ENCODE data around the gene KIF5C.

The KIF5C gene

DNA sequence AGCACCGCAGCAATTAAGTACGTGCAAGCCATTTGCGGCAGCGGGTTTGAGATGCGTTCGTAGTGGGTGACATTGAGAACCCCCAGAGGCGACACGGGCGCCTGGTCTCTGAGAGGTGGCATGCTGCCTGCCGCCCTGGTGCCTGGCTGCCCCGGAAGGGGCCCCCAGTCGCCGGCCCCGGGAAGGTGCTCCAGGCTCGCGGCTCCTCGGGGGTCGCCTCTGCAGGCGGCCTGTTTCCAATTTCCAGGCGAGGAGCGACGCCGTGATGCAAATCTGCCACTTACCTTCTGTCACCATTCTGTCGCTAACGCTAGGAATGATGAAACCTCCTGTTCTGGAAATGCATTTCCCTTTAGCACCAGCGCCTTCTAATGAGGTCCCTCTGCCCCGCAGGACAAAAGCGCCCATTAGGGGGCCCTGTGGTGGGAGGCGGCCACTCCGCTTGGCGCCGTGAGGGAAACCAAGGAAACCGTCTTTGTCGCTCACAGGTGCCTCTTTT is 13.0 kb downstream of the KIF5C start:
- peak; percentile 22 for DNase-seq (ENCODE audit: low spot score)

DNA sequence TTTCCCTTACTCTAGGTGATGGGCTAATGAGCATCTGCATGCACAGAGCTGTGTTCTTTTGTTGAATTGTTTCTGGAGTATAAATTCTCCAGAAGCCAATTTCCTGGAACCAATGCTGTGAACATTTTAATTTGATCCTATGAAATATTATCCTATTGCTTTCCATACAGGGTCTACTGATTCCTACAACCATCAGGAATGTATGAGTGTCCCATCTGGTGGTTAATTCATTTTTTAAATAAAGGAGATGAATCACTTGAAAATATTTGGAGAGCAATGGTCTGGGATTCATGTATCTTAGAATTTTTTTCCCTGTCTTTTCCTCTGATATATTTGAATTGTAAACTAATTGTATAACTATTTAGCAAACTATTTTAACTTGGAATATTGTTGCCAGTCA is 14.0 kb downstream of the KIF5C start:
- DNase-seq (ENCODE audit: low spot score), result no peak

DNA sequence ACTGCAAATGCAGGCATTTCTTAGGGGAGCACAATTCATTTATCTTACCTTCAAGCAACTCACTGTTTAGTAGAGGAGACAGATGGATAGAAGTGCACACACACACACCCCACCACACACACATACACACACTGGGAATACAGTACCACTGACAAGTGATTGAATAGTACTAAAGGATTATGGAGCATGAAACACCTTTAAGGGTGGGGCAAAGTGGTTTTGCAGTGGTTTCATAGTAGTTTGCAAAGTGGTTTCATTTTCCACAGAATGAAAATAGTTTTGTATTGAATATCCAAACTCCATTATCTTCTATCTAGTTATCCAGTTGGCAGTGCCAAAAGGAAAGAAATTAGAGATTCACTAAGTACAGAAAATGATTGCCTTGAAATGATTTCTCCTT is 18.9 kb downstream of the KIF5C start:
- DNase-seq (ENCODE audit: low spot score), result no peak

DNA sequence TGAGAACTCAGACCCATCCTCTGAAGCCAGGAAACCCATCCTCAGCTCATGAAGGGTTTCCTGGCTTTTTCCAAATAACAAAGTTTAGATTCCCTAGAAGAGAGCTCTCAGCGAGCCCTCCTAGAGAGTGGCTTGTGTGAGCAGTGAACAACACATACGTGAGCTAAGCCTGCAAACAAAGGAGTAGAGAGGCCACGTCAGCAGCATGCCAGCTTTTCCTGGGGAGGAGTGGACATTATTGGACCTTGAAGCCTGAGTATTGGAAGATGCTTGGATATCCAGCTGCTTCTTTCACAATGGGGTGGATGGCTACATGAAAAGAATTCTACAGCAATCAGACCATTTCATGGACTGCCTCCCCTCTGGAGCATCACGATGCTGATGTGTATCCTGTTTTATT is 21.1 kb downstream of the KIF5C start:
- no peak for DNase-seq (ENCODE audit: low spot score)

DNA sequence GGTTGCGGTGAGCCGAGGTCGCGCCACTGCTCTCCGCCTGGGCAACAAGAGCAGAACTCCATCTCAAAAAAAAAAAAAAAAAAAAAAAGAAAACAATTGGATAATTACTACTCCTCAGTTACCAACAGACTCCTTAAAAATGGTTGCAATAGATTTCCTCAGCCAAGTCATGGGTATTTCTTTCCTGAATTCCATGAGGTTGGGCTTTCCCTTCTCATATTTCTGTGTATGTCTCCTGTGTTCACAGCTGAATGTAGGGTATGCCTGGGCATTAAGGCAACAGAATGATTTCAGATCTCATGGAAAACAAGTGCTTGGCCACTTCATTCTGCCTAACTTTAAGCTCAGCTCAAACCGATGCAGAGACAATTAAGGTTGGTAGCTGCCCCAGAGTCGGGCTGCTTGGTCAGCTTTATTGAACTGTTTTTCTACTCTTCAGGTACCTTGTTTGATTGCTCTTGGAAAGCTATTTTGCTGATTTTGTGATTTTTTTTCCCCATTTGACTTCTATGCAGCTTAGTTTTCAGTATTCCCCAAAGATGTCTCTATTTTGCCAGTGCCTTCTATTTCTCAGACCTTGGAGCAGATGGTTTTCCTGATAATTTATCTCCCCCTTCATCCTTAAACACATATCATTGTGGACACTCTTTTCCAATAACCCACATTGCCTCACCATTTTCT is 24.8 kb downstream of the KIF5C start:
- no peak for DNase-seq (ENCODE audit: low spot score)

DNA sequence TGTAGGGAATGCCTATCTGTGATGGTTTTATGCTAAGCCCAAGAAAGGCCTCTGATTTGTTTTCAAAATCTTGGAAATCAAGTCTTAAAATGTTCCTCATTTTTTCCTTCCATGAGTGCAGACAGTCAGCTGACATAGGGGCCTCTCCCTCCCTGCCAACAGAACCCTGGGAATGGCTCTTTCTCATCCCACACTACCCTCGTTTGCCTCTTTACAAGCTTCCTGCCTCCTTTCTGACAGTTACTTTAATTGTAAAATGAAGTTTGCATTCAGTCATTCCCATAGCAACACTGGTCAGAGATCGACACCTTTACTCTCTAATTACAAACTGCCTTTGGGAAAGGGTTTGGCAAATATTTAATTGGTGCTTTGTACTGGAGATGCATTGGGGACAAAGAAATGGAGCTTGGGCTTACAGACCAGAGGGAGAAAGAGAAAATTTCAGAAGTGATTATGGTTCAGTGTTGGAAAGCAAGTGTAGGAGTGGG is 25.4 kb downstream of the KIF5C start:
- no peak for DNase-seq (ENCODE audit: low spot score)

DNA sequence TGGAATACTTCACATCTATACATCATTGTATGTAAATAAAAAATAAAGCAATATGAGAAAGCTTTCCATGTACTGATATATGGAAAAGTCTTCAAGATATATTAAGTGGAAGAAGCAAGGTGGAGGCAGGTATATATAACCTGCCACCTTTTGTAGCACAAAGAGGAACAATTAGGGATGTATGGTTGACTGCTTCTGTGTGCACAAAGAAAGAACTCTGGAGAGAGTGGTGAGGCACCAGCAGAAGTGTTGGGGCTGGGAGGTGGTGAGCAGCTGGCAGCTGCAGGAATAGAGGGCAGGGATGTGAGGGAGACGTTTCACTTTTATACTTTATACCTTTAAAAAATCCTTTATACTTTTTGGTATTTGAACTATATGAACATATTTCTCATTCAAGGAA is 26.1 kb downstream of the KIF5C start:
- DNase-seq (ENCODE audit: low spot score), result no peak

DNA sequence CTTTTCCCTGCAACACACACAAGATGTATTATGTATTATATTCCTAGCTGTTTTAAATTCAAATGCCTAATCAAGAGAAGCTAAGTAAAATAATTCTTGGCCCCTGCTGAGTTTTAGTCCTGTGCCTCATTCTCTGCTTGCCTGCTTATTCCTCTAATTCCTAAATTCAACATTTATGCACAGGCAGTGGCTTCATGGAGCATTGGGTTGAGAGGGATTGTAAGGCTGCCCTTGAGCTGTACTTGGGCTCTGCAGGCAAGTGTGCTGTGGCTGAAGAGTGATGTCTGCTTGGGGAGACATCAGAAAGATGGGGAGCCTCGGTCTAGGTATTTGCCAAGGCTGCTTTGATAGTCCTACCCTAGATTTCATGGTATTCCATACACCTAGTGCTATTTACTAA is 27.8 kb downstream of the KIF5C start:
- no peak for DNase-seq (ENCODE audit: low spot score)

DNA sequence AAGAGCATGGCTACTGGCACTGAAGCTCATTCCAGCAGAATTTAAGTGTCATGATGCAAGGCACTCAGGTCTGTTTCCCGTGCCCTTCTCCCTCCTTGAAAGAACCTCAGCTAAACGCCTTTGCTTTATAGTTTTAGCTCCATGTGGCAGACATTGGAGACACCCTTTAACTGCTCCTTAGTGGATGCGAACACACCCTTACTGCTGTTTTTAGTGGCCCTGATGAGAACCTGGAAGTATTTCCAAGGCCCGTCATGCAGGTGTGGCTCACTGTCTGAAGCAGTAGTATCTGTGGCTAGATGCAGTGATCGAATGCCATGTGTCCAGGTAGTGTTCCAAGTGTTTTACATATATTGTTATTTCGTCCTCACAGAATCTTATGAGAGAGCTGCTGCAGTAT is 28.3 kb downstream of the KIF5C start:
- no peak for DNase-seq (ENCODE audit: low spot score)

DNA sequence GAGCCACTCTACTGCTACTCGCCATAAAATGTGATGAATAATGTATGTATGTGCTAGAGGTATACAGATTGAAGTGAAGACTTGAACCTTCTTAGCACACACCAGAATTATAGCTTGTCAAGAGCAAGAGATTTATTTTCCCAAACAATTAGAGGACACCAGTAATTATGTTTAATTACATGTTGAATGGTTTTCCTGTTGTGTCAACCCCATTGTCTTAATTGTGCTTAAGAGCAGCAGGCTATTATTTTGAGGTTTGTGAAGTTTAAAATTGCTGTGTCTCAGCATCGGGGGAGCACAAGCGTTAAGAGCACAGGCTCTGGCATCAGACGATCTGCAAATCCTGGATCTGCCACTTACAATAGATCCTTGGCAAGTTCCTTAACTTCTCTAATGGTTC is 29.0 kb downstream of the KIF5C start:
- DNase-seq (ENCODE audit: low spot score), result no peak

DNA sequence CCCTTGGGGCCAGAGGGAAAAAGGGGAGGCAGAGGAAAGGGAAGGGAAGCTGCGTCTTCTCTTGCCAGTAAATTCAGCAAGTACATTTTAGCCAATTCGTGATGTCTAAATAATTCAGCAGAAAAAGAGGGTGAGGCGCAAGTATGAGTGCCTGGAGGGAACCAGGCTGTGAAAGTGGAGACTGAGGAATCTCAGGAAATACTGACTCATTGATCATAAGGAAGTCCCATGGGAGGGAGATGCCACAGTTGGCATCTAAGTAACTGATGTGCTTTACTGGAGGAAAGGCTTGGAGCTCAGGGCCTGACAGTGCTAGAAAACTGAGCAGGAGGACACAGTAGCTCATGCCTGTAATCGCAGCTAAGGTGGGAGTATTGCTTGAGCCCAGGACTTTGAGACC is 31.1 kb downstream of the KIF5C start:
- no peak for DNase-seq (ENCODE audit: low spot score)

DNA sequence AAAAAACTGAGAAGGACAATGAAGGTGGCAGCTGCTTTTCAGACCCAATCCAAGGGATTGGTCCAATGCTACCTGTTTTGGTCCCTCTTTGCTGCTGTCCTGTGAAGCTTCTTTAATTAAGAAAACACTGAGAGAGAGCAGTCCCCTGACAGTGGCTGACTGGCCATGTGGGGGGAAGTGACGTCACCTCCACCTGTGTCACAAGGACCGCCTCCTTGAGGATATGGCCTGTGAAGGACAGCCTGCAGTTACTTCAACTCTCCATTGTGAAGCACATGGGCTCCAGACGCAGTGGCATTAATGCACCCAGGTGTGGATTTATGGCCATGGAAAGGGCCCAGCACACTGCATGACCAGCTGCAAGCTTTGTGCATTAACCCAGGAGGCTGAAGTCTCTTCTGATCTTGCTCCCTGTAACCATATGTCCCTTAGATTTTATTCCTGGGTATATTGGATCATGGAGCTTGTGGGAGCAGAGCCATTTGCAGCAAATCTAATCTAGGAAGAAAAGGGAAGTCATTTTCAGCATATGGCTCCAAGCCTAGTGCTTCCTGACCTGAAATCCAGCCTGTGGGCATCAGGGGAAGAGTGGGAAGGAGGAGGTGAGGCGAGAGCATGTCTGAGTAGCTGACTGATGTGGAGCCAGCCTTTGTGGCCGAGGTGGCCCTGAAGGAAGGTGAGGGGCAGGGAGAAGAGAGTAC is 32.2 kb downstream of the KIF5C start:
- no peak for DNase-seq (ENCODE audit: low spot score)

DNA sequence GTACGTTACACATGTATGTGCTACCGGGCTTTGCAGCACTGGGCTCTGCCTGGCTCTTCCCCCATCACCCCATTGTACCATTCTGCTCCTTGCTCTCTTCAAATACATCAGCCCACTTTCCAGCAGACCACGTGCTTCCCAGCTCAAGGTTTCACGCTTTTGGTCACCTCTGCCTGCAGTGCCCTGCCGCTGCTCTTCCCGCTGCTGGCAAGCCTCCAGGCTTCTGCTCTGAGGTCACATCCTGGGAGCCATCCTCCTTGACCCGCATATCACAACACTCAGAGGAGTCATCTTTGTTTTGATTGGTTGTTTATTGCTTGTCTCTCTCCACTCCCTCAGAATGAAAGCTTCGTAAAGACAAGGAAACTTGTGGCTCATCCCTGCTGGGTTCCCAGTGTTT is 34.1 kb downstream of the KIF5C start:
- DNase-seq (ENCODE audit: low spot score), result no peak

DNA sequence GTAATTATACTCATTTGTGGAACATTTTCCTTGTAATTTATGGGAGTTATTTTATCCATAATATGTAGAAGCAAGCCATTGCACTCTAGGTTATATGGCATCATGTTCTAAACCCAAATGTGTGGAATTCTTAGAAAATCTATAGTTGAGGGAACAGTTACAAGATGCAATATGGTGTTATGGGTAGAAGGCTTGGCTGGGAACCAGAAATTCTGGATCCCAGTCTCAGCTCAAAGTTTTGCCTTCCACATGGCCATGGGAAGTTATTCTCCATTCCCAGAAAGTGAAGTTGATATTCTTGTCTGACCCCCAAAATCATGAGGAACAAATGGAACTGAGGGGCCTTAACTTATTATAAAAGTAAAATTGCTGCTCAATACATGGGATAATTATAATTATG is 38.0 kb downstream of the KIF5C start:
- no peak for DNase-seq (ENCODE audit: low spot score)

DNA sequence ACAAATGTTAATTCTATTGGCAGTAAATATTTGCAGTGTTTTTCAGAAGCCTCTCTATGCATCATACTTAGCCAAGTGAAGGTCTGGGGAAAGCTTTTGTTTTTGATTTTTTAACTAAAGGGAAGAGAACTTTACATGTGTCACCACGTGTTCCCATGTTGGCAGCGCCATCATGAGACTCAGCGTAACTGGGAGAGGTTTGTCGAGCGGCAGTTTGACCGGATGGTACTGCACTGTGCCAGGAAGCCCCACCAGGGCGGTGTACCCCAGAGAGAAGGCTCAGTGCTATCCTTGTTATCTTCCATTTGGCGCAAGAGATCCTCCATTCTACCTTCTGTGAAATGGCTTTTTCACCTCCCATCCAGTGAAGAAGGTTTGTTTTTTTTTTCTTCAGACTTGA is 38.5 kb downstream of the KIF5C start:
- no peak for DNase-seq (ENCODE audit: low spot score)

DNA sequence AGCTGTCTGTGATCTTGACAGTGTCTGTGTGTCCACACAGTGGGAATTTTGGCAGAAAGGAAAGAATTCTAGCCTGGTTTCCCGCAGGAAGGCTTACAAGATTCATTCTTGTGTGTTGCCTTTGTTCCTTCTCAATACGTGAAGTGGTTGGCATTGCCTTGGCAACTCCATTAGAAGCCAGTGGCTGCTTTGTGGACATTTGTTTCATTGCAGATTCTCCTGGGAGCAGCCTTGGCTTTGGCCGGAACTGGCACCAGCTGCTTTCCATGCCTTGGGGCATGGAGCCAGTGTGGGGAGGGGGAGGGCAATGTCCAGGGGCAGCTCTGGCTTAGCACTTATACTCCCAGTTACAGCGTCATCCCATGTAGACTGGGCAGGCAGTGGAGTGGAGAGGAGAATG is 39.4 kb downstream of the KIF5C start:
- no peak for DNase-seq (ENCODE audit: low spot score)

DNA sequence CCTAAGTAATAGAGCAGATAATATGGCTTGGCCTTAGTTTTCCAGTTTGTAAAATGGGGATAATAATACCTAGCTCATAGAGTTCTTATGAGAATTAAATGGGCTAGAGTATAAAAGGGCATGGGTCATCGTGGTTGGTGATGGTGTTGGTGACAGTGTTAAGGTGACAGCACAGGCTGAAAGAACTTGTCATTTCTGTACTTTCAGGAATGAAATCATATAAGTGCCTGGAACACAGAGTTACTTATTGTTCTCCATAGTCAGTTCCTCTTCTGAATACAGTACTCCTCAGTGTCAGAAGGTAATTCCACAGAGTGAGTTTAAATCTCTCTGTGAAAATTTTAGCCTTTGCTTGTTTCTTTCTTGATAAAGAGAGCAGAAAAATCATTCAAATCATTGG is 42.4 kb downstream of the KIF5C start:
- no peak for DNase-seq (ENCODE audit: low spot score)

DNA sequence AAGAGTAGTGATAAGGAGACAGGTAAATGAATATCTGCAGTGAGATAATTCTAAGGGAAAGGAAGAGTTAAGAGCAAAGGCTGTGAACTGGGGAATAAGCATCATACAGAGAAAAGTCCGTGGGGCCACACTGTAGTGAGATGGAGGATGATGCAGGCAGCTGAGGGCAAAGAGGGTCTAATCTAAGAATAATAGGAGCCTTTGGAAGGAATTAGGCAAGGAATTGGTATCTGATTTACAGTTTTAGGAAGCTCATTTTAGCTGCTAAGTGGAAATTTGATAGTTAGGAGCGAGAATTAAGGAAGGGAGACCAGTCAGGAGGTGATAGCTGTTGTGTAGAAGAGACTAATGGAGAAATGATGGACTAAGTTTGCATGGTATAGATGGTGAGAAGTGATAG is 43.5 kb downstream of the KIF5C start:
- DNase-seq (ENCODE audit: low spot score), result no peak

DNA sequence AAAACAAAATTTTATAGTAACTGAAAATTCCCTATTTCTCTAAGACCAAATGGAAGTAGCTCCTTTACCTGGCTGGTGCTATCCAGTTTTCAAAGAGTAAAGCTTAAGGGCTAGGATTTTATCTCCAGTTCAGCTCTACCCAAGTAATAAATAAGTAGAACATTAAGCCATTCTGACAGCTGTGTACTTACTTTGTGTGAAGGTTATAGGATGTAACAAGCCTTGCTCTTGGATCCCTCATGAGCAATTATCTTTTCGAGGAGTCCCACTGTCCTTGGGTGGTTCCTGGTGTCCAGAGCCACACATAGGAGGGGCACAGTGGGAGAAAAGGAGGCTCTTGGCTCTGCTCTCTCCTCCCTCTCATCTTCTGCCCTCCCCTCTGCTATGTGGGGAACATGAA is 45.5 kb downstream of the KIF5C start:
- DNase-seq (ENCODE audit: low spot score), result no peak

DNA sequence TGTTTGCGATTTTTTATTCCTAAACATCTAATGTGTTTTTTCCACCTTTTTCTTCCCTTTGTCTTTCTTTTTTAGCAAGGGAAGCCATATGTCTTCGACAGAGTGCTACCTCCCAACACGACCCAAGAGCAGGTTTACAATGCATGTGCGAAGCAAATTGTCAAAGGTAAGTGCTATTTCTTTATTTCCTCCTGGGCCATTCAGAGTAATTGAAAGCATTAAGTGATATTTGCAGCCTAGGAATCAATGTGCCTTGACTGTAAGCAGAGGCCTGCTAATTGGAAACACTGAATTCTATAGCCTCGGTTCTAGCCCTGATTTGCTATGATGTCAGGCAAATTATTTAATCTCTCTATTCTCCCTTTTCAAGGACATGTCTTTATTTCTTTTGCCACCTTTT is 47.0 kb downstream of the KIF5C start:
- no peak for DNase-seq (ENCODE audit: low spot score)

DNA sequence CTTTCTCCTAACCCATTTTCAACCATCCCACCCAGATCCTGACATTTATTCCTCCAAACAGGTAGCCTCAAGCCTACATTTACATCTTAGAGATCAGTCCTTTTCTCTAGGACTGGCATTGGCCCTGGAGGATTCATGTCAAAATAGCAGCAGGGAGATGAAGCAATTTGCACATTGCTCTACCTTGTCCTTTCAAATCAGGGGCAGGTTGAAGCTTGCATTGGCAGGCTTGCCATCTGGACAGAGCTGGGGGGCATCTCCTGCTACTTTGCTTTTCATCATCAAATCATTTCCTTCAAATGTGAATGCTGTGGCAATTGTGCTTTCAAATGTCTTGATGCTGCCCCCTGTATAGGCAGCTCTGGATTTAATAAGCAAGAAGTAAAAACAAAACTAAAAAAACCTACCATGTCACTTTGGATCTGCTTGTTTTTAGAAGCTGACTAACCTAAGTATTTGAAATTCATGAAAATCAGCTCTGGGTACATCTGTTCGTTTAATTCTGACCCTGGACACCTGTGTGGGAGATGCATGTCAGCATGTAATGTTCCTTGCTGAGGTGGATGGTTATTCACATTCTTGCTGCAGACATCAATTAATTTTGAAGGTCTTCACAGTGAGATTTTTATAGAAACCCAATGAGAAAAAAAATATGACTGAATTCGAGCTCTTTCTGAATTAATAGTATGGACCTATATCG is 47.9 kb downstream of the KIF5C start:
- no peak for DNase-seq (ENCODE audit: low spot score)

DNA sequence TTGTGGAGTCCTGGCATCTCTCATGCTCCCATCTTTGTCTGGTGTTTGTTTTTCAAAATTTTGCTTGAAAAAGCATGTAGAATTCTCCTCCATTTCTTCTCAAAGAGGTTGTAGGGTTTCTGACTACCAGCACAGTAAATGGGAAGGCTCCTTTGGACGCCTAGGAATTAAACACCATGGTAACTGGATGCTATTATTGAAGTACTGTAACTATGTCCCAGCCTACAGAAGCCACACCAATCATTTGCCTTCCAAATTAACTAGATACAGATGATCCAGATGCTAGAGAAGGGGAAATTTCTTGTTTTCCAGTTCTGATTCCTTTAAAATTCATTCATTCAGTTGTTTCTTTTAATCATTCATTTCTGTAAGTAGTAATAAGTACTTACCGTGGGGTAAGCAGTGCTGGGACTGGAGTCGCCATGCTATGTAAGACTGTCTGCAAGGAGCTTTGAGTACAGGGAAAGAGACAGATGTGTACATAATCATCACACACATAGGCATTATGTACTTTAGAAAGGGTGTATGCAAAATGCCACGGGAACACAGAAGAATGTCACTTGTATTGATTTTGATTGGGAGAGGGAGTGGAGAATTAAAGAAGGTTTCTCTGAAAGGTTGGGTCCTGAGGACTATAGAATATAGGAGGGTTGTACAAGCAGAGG is 49.6 kb downstream of the KIF5C start:
- no peak for DNase-seq (ENCODE audit: low spot score)
